Measurements from ENCODE around the gene PPP2R2C. TPM values are rescaled to one million over a fixed set of nuclear protein-coding genes. Genes with fewer than 3 reads are reported as not detected.

The PPP2R2C gene
- total RNA-seq, 2 donors from 2014 or later: 0.05 to 0.35 TPM

DNA sequence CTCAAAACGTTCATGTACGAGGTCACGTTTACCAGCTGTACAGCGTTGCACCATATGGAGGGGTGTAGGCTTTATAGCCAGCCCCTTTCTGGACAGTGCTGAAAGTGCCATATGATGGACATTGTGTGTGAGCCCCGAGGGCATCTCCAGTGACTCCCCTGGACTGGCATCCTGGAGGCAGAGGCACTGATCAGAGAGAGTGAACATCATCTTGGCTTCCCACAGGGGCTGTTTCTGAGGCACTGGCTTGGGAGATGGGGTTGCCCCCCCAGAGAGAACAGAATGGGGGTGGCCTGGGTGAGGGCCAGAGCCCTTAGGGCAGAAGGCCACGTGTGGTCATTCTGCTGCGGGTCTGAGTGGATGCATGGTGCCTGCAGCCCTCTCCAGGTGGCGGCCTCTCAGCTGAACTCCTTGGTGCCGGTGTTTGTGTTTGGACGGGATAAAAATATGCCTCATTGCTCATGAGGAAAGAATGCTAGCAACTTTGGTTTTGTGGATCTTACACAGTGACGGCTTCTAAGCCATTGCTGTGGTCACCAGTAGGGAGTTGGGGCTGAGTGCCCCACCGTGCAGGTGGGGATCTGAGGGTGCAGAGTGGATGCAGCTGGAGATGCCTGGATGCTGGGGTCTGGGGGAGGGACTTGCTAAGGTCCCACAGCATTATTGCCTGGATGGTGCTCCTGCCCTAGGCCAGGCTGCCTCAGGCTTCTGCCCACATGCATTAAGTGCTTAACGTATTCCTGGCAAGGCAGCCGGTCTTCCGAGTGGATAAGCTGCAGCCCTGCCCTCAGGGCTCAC is 199.4 kb downstream of the PPP2R2C start:
- Histone ChIP-seq H3K4me1 (peaks cover 6% of the 10 kb centered on the region), H3K36me3 (no peaks in the 10 kb centered on the region), H3K9me3 (no peaks in the 10 kb centered on the region), H3K27ac (peak overlapping the region; percentile 33), H3K4me3 (no peak overlapping the region), H3K9ac (ENCODE audit: low read depth in 2 of 2, low read length in 2 of 2) (peak overlapping the region in 1 of 2 donors; percentile 39), H3K27me3 (no peaks in the 10 kb centered on the region)
- TF ChIP-seq, protein P1, sequence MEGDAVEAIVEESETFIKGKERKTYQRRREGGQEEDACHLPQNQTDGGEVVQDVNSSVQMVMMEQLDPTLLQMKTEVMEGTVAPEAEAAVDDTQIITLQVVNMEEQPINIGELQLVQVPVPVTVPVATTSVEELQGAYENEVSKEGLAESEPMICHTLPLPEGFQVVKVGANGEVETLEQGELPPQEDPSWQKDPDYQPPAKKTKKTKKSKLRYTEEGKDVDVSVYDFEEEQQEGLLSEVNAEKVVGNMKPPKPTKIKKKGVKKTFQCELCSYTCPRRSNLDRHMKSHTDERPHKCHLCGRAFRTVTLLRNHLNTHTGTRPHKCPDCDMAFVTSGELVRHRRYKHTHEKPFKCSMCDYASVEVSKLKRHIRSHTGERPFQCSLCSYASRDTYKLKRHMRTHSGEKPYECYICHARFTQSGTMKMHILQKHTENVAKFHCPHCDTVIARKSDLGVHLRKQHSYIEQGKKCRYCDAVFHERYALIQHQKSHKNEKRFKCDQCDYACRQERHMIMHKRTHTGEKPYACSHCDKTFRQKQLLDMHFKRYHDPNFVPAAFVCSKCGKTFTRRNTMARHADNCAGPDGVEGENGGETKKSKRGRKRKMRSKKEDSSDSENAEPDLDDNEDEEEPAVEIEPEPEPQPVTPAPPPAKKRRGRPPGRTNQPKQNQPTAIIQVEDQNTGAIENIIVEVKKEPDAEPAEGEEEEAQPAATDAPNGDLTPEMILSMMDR (IDR thresholded peaks at IDR 0.05): no peak
- intact Hi-C loops (cut with DNase I): no loop called here
- DNase-seq: no peak

DNA sequence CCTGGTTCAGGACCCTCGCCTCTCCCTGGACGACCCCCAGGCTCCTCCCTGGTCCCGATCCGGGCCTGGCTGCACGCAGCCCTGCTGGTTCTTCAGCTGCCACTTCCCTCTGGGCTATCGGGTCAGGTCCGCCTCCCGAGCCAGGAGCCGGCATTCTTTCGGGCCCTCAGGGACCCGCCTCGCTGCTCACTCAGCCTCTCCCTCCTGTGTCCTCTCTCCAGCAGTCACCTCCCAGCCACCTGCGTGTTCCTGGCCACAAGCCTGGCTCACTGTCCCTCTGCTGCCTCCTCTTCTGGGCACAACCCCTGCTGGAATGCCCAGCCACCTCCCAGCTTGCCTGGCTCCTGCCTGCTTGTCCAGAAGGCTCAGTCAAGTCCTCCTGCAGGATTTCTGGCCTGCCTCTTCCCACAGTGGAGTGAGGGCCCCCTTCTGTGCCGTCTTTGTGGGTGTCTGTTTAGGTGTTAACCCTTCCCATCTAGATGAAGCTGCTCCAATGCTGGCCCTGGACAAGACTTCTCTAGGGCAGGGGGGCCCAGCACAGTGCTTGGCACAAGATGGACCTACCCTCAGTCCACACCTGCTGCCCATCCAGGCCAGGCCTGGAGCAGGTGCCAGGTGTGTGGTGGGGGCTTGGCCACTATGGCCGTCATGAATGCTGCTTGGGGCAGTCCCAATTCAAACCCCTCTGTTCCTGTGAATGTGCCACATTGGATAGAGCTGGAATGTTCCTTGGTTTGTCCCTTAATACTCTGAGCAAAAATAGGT is 200.5 kb downstream of the PPP2R2C start:
- no peaks in the 10 kb centered on the region for H3K9me3 ChIP-seq
- peaks cover 6% of the 10 kb centered on the region for H3K4me1 ChIP-seq
- H3K36me3 ChIP-seq: no peaks in the 10 kb centered on the region
- TF ChIP-seq, protein P1 (IDR thresholded peaks at IDR 0.05): no peak
- no peak overlapping the region for H3K4me3 ChIP-seq
- intact Hi-C loops (cut with DNase I): no loop called here
- no peak for DNase-seq
- peak overlapping the region; percentile 33 for H3K27ac ChIP-seq
- no peaks in the 10 kb centered on the region for H3K27me3 ChIP-seq
- H3K9ac ChIP-seq (ENCODE audit: low read depth in 2 of 2, low read length in 2 of 2): peak overlapping the region; percentile 48 to 73

DNA sequence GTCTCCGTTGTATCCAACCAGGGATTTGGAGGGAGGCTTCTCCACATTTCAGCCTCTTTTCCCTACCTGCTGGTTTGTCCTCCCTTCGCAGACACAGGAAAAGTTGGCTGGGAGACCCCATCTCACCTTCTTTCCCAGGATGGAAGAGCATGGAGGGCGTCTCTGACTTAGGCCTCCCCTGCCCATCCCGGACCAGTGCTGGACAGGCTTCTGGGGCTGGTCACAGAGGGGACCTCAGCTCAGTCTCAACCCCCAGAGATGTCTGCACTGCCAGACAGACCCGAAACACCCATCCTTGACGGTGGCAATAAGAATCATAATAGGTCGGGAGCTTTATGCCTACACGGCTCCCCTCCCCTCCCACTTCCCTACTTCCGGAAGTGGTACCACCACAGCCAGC is 201.2 kb downstream of the PPP2R2C start:
- Histone ChIP-seq H3K27ac (no peak overlapping the region), H3K4me1 (peaks cover 6% of the 10 kb centered on the region), H3K4me3 (no peak overlapping the region), H3K36me3 (no peaks in the 10 kb centered on the region), H3K27me3 (no peaks in the 10 kb centered on the region), H3K9ac (ENCODE audit: low read depth in 2 of 2, low read length in 2 of 2) (peak overlapping the region; percentile 16 to 73), H3K9me3 (no peaks in the 10 kb centered on the region)
- no peak for DNase-seq
- intact Hi-C loops (cut with DNase I): no loop called here
- TF ChIP-seq, protein P1 (IDR thresholded peaks at IDR 0.05): no peak

DNA sequence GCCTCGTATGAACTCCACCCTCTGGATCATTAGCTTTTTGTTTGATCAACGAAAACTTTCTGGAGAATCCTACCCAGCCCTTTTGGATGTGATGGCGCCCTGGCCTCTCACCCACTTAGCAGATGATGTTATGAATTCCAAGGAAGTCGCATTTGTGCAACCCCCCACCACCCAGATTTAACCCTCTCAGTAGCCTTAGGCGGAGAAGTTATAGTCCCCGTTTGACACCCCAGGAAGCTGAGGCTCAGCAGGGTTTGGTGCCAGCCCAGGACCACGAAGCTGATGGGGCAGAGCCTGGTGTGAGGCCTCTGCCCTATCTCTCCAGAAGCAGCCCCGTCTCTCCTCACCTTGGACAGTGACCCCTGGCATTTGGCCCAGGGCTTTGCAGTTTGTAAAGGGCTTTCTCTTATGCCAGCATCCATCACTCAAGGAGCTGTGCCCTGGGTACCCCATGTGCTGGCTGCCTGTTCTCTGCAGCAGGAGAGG is 201.7 kb downstream of the PPP2R2C start:
- H3K4me3 ChIP-seq: peak overlapping the region; percentile 90
- H3K9ac ChIP-seq (ENCODE audit: low read depth in 2 of 2, low read length in 2 of 2): peak overlapping the region; percentile 73 to 93
- TF ChIP-seq, protein P1 (IDR thresholded peaks at IDR 0.05): no peak
- intact Hi-C loops (cut with DNase I): no loop called here
- H3K27ac ChIP-seq: no peak overlapping the region
- H3K27me3 ChIP-seq: no peaks in the 10 kb centered on the region
- DNase-seq: no peak
- H3K9me3 ChIP-seq: no peaks in the 10 kb centered on the region
- H3K36me3 ChIP-seq: no peaks in the 10 kb centered on the region
- H3K4me1 ChIP-seq: peaks cover 6% of the 10 kb centered on the region

Other genes starting within 250 kb of the PPP2R2C start
- 10 to 100 TPM; 12.1 to 12.7 TPM for gene WFS1, start 202.8 kb downstream of the PPP2R2C start, total RNA-seq
- 10 to 100 TPM; 30.7 to 31.1 TPM for gene MAN2B2, start 102.6 kb upstream of the PPP2R2C start, total RNA-seq
- gene MRFAP1, start 168.1 kb upstream of the PPP2R2C start, total RNA-seq: 100 to 1,000 TPM; 214 to 274 TPM
- gene S100P, start 221.3 kb upstream of the PPP2R2C start, total RNA-seq: 100 to 1,000 TPM; 137 to 547 TPM
- gene MRFAP1L1, start 237.3 kb upstream of the PPP2R2C start, total RNA-seq: 10 to 100 TPM; 33.6 to 37.4 TPM
- gene BLOC1S4, start 243.6 kb upstream of the PPP2R2C start, total RNA-seq: 10 to 100 TPM; 14.4 to 16.4 TPM